Activated CD8-positive, alpha-beta memory T cell treated with anti-CD3 and anti-CD28 coated beads, Interleukin-2, amount 50 U/mL, for 24 hours (primary cell): ENCODE measurements around the gene SLC37A3.
"Not testable (repeated sequence)": the region's sequence is repeated elsewhere in the genome, so short reads cannot be mapped to it uniquely, and the experiment has no call there.

ENCODE experiments used
- DNase-seq: peaks from one replicate; pipeline ENCODE4 v3.0.0-alpha.2; 2020; ENCODE audit errors: extremely low read depth

SLC37A3 gene

DNA sequence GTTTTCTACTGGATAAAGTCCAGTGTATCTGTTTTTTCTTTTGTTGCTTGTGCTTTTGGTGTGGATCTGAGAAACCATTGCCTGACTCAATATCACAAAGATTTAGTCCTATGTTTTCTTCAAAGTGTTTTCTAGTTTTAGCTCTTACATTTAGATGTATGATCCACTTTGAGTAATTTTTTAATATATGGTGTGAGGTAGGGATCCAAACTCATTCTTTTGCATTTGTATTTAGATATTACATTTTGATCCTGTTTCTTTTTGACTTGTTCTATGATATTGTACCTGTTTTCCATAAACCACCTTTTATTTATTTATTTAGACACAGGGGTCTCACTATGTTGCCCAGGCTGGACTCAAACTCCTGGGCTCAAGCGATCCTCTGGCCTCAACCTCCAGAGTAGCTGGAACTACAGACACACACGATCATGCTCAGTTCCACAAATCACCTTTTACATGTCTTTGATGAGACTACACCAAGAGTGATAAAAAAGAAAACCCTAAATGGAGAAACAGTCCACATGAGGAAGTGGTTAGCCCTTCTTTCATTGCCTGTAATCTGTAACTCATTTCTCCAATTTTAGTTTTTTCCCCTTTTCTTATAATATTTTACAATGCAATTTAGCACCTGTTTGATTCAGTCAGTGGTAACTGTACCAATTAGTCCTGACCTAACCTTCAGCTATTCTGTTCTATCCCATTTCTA lies 86.0 kb downstream of the SLC37A3 start:
- no peak for DNase-seq

DNA sequence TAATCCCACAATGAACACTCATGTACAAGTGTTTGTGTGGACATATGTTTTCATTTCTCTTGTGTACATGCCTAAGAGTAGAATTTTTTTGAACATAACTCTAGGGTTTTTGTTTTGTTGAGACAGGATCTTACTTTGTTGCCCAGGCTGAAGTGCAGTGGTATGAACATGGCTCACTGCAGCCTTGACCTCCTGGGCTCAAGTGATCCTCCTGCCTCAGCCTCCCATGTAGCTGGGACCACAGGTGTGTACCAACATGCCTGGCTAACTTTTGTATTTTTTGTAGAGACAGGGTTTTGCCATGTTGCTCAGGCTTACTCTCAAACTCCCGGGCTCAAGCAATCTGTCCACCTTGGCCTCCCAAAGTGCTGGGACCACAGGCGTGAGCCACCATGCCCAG lies 87.2 kb downstream of the SLC37A3 start:
- DNase-seq, result not testable (repeated sequence)

DNA sequence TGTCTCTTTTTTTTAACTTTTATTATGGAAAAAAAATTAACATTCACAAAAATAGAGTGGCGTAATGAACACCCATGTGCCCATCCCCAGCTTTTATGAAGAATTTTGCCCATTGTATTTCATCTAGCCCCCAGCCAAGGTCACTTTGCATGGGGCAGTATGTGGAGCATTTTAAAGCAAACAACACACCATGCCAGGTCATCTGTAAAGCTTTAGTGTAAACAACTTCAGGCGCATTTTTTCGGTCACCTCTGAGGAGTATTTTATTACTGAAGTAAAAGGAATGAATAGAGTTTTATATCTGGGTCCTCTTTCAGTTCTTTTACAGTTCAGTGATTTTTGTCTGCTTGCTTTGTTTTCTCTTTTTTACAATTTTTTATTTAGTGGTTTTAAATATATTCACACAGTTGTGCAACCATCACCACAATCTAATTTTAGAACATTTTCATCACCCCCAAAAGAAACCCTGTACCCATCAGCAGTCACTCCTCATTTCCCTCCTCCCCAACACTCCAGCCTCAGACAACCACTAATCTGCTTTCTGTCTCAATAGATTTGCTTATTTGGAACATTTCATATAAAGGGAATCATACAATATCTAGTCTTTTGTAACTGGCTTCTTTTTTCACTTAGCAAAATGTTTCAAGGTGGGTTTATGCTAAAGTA lies 87.9 kb downstream of the SLC37A3 start:
- no peak for DNase-seq

DNA sequence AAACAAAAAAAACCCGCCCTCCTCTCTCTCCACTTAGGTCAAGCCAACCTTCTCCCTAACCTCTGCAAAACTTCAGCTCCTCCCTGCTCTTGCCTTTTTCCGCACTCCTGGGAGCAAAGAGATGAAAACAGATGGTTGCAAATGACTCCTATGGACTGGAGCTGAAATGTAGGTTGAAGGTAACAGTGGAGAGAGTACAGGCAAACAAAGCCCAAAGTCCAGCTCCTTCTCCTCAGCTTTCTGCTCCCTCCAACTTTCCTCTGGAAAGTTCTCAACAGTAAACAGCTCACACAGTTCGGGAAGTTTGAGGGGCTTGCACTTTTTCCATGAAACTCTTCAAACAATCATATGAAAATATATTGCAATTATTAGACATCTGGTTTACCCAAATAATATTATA lies 90.3 kb downstream of the SLC37A3 start:
- DNase-seq, result no peak

DNA sequence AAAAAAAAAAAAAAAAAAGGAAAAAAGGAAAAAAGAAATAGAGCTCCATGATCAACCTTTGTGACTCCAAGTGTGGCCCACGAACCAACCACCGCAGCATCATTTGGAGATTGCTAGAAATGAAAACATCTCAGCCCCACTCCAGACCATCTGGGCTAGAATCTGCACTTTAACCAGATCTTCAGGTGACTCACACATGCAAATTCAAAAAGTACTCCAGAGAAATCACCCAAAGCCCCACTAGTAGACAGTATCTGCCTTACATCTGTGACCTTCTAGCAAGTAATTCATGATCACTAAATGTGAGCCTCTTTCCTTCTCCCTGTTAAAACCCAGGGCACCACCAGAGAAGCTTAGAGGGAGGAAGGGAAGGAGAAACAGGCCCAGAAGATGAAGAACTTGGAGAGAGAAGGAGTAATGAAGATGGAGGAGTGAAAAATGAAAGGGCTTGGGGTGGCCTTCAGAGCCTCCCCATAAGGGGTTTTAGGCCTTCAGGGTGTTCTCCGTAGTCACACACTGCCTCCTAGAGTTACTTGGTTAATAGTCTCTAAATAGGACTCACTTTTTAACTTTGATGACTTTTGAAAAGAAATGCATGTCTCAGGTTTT lies 94.0 kb downstream of the SLC37A3 start:
- no peak for DNase-seq

DNA sequence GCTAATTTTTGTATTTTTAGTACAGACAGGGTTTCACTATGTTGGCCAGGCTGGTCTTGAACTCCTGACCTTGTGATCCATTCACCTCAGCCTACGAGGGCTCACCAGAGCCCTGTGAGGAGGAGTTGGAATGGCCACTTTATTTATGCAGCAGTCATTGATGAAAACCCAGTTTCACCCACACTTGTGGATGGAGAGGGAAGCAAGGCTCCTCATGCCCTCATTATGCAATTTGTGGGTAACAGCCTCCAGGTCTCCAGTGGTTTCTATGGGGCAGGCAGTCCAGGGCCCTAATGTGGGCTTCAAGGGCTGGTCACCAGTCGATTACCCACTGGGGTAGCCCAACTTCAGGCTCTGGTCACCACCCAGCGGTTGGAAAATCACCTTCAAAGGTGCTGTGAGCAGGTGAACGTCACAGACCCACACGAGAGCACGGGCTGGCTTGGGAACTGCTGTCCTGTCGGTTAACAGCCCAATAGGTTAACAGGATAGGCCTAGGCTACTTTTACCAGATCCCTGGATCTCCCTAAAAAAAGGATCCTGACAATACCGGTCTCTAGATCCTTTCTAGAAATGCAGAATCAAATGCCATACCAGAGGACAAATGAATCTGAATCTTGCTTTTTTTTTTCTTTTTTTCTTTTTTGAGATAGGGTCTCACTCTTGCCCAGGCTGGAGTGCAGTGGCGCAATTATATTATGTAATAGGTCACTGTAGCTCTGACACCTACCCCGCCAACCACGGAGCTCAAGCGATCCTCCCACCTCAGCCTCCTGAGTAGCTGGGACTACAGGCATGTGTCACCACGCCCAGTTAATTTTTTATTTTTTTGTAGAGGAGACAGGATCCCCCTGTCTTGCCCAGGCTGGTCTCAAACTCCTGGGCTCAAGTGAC lies 97.8 kb downstream of the SLC37A3 start:
- no peak for DNase-seq

DNA sequence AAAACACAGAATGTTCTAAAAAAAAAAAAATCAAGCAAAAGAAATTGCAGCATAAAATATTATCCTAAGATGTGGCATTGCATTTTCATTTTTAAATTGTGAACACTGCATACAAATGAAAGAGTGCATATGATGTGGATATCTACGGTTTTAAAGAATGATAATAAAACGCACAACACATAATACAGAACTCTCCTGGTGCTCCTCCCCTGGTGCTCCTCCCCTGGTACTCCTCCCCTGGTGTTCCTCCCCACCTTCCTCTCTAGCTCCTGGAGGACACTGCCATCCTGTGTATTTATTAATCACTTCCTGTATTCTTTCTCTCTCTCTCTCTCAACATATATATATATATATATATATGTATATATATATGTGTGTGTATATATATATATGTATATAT lies 100.1 kb downstream of the SLC37A3 start:
- DNase-seq, result no peak

DNA sequence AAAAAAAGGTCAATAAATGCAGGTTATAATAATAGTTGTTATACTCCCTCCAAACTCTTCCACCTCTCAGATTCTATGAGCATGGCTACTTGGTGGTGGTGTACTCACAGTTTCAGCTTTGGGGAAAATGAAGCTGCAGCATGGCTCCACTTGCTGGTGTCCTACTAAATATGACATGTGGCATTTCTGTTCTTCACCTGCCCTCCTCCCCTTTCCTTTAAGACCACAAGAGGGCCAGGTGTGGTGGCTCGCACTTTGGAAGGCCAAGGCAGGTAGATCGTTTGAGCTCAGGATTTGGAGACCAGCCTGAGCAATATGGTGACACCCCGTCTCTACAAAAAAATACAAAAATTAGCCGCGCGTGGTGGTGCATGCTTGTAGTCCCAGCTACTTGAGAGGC lies 101.1 kb downstream of the SLC37A3 start:
- no peak for DNase-seq

DNA sequence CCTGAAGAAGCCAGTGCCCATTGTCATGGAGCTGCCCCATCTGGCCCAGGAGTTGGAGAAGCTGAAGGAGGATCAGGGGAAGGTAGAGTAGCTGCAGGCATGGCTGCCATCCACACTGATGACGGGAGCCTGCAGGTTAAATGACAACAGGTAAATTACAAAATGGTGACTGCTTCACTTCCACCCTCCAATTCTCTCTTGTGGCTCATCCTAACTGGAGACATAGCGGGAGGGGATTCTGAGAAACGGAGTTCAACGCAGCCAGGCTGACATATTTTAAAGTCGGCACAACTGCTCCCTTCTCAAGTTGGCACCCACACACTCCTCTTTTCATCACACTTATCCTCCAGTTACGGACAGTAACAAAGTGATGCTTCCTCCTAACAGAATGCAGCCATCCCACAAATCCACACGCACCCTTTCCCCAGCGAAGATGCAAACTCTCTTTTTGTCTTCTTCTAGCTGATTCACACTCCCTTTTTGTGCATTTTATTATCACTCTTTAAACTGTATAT lies 103.0 kb downstream of the SLC37A3 start:
- no peak for DNase-seq

DNA sequence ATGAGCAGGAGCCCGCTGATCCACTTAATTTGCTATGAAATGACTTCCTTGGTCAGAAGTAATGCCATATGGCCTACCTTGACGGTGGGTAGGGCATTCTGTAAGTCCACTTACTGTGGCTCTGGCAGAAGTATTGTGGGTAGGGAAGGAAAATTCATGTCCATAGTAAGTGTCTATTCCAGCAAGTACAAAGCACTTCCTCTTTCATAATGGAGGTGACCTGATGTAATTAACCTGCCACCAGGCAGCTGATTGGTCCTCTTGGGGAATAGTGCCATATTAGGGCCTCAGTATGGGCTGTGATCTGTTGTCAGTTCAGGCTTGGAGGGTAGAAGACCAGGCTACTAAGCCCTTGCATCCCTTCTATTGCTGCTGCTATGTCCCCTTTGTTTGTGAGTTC lies 103.9 kb downstream of the SLC37A3 start:
- no peak for DNase-seq

DNA sequence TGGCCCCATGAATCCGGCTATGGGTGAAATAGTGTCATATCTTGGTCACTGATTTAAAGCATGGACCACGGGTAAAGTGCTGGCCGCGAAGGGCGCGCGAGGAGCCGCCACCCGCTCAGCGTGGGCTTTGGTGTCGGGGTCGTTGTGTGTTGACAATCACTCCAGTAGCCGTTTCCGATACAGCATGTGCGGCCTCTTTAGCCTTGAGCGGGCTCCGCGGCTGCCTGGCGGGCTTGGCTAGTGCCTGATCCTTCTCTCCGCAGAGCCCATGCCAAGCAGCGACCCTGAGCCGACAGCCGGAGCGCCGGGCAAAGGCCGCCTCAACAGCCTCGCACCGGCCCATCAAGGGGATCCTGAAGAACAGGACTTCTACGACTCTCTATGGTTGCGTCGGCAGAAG lies 105.9 kb downstream of the SLC37A3 start:
- no peak for DNase-seq

DNA sequence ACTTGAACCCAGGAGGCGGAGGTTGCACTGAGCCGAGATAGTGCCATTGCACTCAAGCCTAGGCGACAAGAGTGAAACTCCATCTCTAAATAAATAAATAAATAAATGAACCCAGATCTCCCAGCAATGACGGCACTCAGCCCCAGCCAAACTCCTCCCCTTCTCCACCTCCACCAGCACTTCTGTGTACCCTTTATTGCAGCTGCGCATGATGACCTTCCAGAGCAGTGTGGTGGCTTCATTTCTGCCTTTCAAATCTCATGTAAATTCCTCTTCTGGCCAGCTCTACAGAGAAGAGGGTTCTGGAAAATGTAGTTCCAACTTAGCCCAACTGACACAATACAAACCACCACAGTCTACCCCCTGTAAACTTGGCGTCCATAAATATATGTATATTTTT lies 108.5 kb downstream of the SLC37A3 start:
- DNase-seq, result no peak

DNA sequence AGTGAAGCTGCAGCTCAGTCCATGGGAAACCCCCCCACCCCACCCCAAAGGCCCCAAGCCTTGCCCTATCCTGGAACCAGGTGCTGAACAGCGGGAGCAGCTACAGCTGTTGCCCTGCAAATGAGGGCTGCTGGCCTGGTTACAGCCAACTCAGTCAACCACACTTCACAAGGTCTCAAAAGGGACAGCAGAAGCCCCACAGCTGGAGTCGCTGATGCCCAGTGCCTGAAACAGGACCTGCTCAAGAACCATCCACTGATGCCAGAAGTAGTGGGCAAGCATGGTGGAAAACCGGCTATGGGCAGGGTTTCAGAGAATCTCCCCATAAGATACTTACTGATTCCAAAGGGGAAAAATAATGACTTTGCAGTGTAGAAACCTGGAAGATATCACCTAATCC lies 110.3 kb downstream of the SLC37A3 start:
- DNase-seq, result no peak

DNA sequence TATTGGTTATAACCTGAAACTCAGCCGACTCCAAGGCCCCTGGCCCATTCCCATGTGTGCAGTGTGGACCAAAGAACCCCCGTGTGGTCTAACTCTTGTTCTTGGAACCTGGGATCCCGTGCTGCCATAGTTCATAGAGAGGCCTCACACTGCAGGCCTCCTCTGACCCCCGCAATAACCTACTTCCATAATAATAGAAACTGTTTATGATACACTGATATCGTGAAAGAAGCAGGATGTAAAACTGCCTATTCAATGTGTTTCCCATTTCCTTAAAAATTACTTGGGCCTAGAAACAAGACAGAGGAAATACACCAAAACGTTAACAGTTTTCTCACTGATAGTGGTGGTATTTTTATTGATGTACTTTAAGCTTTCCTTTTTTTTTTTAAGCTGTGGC lies 112.4 kb downstream of the SLC37A3 start:
- no peak for DNase-seq

DNA sequence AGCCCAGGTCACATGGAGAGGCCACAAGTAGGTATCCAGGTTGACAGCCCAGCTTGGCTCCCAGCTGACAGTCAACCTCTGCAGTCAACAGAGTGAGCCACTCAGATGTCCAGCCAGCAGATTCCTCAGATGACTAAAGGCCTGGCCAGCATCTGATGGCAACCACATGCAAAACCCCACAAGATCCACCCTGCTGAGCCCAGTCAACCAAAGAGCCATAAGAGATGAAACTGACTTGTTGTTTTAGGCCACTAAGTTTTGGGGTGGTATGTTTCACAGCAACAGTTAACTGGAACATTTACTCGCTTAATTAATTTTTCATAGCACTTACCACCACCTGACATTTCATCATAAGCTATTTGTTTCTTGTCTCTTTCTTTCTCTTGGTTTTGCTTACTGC lies 114.3 kb downstream of the SLC37A3 start:
- no peak for DNase-seq
